GM20000 (cell line): ENCODE measurements around the gene TNFAIP1.

ENCODE experiments used
- DNase-seq: peaks from one replicate; pipeline ENCODE4 v3.0.0; 2012; ENCODE audit warnings: low spot score
- TF ChIP-seq, protein P1 (sequence below): IDR thresholded peaks from 2 replicates; pipeline ENCODE4 v1.5.1; 2012; ENCODE audit warnings: mild to moderate bottlenecking, control low read depth; ENCODE audit errors: extremely low read depth, missing control alignments

The TNFAIP1 gene

GRCh38 chr17:28342313-28342712 lies 6.8 kb downstream of the TNFAIP1 start:
- TF ChIP-seq, protein P1, sequence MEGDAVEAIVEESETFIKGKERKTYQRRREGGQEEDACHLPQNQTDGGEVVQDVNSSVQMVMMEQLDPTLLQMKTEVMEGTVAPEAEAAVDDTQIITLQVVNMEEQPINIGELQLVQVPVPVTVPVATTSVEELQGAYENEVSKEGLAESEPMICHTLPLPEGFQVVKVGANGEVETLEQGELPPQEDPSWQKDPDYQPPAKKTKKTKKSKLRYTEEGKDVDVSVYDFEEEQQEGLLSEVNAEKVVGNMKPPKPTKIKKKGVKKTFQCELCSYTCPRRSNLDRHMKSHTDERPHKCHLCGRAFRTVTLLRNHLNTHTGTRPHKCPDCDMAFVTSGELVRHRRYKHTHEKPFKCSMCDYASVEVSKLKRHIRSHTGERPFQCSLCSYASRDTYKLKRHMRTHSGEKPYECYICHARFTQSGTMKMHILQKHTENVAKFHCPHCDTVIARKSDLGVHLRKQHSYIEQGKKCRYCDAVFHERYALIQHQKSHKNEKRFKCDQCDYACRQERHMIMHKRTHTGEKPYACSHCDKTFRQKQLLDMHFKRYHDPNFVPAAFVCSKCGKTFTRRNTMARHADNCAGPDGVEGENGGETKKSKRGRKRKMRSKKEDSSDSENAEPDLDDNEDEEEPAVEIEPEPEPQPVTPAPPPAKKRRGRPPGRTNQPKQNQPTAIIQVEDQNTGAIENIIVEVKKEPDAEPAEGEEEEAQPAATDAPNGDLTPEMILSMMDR, result no peak
- no peak for DNase-seq

- TF ChIP-seq, protein P1, result no peak
- no peak for DNase-seq
Measured at GRCh38 chr17:28343491-28343932, 8.0 kb downstream of the TNFAIP1 start.

DNA sequence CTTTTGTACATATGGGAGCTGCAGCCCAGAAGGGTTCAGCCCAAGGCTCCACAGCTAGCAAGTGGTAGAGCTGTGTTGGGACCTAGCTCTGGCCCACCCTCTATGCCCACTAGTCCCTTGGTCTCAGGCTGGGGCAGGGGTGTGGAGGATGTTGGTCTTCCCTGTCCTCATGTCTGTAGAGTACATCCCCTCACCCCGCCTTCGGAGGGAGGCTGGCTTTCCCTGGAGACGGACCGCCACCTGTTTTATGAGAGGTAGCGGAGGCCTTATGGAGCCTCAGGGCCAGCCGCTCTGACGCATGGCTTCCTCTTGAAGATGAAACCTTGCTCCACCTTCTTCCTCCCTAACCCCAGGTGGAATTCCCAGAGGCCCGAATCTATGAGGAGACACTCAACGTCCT lies 8.4 kb downstream of the TNFAIP1 start:
- TF ChIP-seq, protein P1, result no peak
- no peak for DNase-seq

- TF ChIP-seq, protein P1, result no peak
- no peak for DNase-seq
Measured at GRCh38 chr17:28344435-28344901, 8.9 kb downstream of the TNFAIP1 start.

DNA sequence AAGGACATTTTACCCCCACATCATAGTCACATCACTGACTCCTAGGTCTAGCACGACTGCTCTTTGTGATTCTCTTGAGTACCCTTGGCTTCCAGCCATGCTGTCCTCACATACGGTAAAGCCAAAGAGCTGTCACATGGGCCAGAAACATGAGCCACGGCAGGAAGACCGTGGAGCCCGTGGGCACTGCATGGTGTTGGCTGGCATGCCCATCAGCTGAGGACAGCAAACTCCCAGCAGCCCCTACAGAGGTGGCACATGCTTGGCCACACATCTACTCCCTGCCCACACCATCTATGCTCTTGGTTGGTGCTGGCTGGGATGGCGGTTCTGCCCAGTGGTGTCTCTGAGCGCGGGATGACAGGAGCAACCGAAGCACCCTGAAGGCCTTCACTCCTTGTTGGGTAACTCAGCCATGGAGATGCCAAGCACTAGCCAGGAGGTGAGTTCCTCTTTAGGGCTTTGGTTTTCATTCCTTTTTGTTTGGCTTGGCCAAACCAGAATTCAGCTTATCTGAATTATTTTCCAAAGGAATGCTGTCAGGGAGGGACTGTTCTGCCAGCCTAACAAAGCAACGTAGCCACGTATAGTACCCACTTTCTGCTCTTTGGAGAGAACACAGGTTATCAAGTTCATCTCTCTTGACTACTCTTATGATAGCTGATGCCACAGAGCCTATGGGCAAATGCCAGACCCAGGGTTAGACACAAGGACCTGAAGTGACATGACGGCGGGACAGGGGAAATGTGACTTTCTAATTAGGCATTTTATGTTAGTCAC lies 10.0 kb downstream of the TNFAIP1 start:
- TF ChIP-seq, protein P1, result no peak
- DNase-seq, result no peak

DNA sequence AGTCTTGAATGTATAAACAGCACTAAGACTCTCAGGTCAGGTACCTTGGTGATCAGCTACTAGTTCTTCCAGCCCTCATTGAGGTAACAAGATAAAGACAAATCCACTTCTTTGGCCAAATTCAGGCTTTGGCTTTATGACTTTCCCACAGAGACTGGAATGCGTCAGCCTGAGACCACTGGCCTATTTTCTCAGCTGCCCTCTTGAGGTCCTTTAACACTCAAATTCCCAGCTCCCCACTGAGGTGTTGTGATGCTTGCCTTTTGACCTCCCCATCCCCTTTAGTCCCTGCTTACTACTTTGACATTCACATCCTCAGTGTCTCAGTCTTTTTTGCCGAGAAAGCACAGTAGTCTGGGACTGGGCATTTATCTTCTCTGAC lies 10.6 kb downstream of the TNFAIP1 start:
- TF ChIP-seq, protein P1, result no peak
- DNase-seq, result no peak

GRCh38 chr17:28346746-28347246 lies 11.2 kb downstream of the TNFAIP1 start:
- TF ChIP-seq, protein P1, result no peak
- no peak for DNase-seq
